ENCODE measurements around the gene MUC5AC. TPM values are rescaled to one million over a fixed set of nuclear protein-coding genes. Genes with fewer than 3 reads are reported as not detected.
"Not testable (repeated sequence)": the region's sequence is repeated elsewhere in the genome, so short reads cannot be mapped to it uniquely, and the experiment has no call there.

MUC5AC gene
- total and polyA plus RNA-seq, 4 donors, result not detected

DNA sequence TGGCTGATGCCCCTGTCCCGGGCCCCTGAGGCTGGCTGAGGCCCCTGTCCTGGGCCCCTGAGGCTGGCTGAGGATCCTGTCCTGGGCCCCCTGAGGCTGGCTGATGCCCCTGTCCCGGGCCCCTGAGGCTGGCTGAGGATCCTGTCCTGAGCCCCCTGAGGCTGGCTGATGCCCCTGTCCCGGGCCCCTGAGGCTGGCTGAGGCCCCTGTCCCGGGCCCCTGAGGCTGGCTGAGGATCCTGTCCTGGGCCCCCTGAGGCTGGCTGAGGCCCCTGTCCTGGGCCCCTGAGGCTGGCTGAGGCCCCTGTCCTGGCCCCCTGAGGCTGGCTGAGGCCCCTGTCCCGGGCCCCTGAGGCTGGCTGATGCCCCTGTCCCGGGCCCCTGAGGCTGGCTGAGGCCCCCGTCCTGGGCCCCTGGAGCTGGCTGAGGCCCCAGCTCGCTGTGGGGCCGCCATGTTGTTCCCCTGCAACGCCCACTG lies 7.1 kb downstream of the MUC5AC start:
- not testable (repeated sequence) for H3K4me1 ChIP-seq (ENCODE audit: control insufficient read depth in 4 of 4, insufficient read depth in 4 of 4, low read length in 3 of 4); H3K27me3 ChIP-seq (ENCODE audit: control insufficient read depth in 4 of 4, insufficient read depth in 4 of 4, low read length in 3 of 4); H3K9ac ChIP-seq (ENCODE audit: low read depth in 1 of 2, low read length in 2 of 2); H3K27ac ChIP-seq (ENCODE audit: low read depth in 1 of 2, low read length in 2 of 2); H3K9me3 ChIP-seq (ENCODE audit: control insufficient read depth in 4 of 4, low read length in 3 of 4); H3K36me3 ChIP-seq (ENCODE audit: control insufficient read depth in 4 of 4, insufficient read depth in 3 of 4, low read depth in 1 of 4, low read length in 3 of 4); H3K4me3 ChIP-seq (ENCODE audit: low read depth in 1 of 3, low read length in 3 of 3); DNase-seq (ENCODE audit: low spot score)
- WGBS, result 83% methylated on average over 10 of the region's 10 CpGs

DNA sequence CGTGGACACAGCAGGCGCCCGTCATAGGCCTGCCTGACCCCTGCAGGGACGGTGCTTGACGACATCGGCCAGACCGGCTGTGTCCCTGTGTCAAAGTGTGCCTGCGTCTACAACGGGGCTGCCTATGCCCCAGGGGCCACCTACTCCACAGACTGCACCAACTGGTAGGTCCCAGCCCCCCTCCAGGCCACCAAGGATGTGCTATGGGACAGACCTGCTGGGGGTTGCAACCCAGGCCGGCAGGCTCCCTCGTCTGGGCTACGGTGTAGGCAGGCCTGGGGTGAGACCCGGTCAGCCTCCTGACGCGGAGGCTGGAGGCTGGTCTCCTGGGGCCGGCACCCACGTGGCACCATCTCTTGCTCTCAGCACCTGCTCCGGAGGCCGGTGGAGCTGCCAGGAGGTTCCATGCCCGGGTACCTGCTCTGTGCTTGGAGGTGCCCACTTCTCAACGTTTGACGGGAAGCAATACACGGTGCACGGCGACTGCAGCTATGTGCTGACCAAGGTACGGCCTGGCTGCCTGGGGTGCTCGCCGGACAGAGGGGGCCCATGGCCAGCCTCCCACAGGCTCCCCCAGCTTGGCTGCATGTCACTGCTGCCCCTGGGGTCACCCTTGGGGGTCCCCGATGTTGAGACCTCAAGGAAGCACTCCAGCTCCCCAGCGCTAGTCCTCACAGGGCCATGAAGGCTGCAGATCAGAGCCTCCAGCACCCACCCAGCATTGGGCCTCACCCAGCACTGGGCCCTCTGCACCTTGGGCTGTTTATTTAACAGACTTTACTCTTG lies 7.7 kb downstream of the MUC5AC start:
- peaks cover 0 to 1% (median 0%) of the 10 kb centered on the region in 4 donors for H3K36me3 ChIP-seq (ENCODE audit: control insufficient read depth in 4 of 4, insufficient read depth in 3 of 4, low read depth in 1 of 4, low read length in 3 of 4)
- DNase-seq (ENCODE audit: low spot score), result no peak
- H3K27ac ChIP-seq (ENCODE audit: low read depth in 1 of 2, low read length in 2 of 2), result no peak overlapping the region
- TF ChIP-seq GABPA (IDR thresholded peaks at IDR 0.05 in 1 of 2, conservative IDR thresholded peaks at IDR 0.05 in 1 of 2), result no peak
- no peak for TF ChIP-seq NR2F2 (IDR thresholded peaks at IDR 0.05)
- no peak for TF ChIP-seq SP1 (IDR thresholded peaks at IDR 0.05)
- TF ChIP-seq, protein P1, sequence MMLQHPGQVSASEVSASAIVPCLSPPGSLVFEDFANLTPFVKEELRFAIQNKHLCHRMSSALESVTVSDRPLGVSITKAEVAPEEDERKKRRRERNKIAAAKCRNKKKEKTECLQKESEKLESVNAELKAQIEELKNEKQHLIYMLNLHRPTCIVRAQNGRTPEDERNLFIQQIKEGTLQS (IDR thresholded peaks at IDR 0.05), result no peak
- TF ChIP-seq, protein P2, sequence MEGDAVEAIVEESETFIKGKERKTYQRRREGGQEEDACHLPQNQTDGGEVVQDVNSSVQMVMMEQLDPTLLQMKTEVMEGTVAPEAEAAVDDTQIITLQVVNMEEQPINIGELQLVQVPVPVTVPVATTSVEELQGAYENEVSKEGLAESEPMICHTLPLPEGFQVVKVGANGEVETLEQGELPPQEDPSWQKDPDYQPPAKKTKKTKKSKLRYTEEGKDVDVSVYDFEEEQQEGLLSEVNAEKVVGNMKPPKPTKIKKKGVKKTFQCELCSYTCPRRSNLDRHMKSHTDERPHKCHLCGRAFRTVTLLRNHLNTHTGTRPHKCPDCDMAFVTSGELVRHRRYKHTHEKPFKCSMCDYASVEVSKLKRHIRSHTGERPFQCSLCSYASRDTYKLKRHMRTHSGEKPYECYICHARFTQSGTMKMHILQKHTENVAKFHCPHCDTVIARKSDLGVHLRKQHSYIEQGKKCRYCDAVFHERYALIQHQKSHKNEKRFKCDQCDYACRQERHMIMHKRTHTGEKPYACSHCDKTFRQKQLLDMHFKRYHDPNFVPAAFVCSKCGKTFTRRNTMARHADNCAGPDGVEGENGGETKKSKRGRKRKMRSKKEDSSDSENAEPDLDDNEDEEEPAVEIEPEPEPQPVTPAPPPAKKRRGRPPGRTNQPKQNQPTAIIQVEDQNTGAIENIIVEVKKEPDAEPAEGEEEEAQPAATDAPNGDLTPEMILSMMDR (IDR thresholded peaks at IDR 0.05; ENCODE audit: low read depth, low read length, missing input control), result no peak
- TF ChIP-seq TAF1 (conservative IDR thresholded peaks at IDR 0.05), result no peak
- no peak for TF ChIP-seq FOXA2 (IDR thresholded peaks at IDR 0.05)
- TF ChIP-seq, protein P3, sequence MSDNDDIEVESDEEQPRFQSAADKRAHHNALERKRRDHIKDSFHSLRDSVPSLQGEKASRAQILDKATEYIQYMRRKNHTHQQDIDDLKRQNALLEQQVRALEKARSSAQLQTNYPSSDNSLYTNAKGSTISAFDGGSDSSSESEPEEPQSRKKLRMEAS (IDR thresholded peaks at IDR 0.05), result no peak
- no peak for TF ChIP-seq FOXA1 (IDR thresholded peaks at IDR 0.05)
- TF ChIP-seq, protein P4, sequence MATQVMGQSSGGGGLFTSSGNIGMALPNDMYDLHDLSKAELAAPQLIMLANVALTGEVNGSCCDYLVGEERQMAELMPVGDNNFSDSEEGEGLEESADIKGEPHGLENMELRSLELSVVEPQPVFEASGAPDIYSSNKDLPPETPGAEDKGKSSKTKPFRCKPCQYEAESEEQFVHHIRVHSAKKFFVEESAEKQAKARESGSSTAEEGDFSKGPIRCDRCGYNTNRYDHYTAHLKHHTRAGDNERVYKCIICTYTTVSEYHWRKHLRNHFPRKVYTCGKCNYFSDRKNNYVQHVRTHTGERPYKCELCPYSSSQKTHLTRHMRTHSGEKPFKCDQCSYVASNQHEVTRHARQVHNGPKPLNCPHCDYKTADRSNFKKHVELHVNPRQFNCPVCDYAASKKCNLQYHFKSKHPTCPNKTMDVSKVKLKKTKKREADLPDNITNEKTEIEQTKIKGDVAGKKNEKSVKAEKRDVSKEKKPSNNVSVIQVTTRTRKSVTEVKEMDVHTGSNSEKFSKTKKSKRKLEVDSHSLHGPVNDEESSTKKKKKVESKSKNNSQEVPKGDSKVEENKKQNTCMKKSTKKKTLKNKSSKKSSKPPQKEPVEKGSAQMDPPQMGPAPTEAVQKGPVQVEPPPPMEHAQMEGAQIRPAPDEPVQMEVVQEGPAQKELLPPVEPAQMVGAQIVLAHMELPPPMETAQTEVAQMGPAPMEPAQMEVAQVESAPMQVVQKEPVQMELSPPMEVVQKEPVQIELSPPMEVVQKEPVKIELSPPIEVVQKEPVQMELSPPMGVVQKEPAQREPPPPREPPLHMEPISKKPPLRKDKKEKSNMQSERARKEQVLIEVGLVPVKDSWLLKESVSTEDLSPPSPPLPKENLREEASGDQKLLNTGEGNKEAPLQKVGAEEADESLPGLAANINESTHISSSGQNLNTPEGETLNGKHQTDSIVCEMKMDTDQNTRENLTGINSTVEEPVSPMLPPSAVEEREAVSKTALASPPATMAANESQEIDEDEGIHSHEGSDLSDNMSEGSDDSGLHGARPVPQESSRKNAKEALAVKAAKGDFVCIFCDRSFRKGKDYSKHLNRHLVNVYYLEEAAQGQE (IDR thresholded peaks at IDR 0.05), result no peak
- no peak for TF ChIP-seq RAD21 (IDR thresholded peaks at IDR 0.05)
- no peak for TF ChIP-seq YY1 (IDR thresholded peaks at IDR 0.05)
- no peak for TF ChIP-seq RXRA (IDR thresholded peaks at IDR 0.05)
- no peak for TF ChIP-seq HNF4G (IDR thresholded peaks at IDR 0.05)
- TF ChIP-seq HNF4A (conservative IDR thresholded peaks at IDR 0.05), result no peak
- H3K4me3 ChIP-seq (ENCODE audit: low read depth in 1 of 3, low read length in 3 of 3), result no peak overlapping the region
- H3K9ac ChIP-seq (ENCODE audit: low read depth in 1 of 2, low read length in 2 of 2), result no peak overlapping the region
- H3K9me3 ChIP-seq (ENCODE audit: control insufficient read depth in 4 of 4, low read length in 3 of 4), result no peaks in the 10 kb centered on the region
- H3K27me3 ChIP-seq (ENCODE audit: control insufficient read depth in 4 of 4, insufficient read depth in 4 of 4, low read length in 3 of 4), result no peaks in the 10 kb centered on the region
- WGBS, result 90% methylated on average over 30 of the region's 30 CpGs
- no peaks in the 10 kb centered on the region for H3K4me1 ChIP-seq (ENCODE audit: control insufficient read depth in 4 of 4, insufficient read depth in 4 of 4, low read length in 3 of 4)
